ENCODE data around the gene UPK3A. TPM values are rescaled to one million over a fixed set of nuclear protein-coding genes. Genes with fewer than 3 reads are reported as not detected.
A peak's percentile ranks its signal among the peaks of the same experiment; 100 is the strongest.
"Not testable (repeated sequence)": the region's sequence is repeated elsewhere in the genome, so short reads cannot be mapped to it uniquely, and the experiment has no call there.

UPK3A gene
- polyA plus RNA-seq, 10 donors = 0.11 TPM; not detected in 9

DNA sequence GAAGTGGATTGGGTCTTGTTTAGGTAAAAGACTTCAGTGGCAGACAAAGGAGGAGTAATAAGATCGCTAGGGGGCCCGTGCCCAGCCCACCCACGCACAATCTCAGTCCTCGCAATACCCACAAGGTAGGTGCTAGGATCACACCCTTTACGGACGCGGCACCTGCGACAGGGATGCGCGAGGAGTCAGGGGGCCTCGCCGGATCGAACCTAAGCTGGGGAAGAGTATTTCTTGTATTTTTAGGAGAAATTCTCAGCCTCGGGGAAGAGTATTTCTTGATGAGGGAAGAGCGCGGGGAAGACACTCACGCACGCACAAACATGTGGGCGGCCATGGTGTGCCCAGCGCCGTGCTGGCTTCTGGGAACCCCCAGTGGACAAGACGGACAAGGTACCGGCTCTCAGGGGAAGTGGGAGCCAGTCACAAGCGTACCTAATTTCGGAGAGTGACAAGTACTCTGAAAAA lies 24.2 kb downstream of the UPK3A start:
- no peak for DNase-seq

DNA sequence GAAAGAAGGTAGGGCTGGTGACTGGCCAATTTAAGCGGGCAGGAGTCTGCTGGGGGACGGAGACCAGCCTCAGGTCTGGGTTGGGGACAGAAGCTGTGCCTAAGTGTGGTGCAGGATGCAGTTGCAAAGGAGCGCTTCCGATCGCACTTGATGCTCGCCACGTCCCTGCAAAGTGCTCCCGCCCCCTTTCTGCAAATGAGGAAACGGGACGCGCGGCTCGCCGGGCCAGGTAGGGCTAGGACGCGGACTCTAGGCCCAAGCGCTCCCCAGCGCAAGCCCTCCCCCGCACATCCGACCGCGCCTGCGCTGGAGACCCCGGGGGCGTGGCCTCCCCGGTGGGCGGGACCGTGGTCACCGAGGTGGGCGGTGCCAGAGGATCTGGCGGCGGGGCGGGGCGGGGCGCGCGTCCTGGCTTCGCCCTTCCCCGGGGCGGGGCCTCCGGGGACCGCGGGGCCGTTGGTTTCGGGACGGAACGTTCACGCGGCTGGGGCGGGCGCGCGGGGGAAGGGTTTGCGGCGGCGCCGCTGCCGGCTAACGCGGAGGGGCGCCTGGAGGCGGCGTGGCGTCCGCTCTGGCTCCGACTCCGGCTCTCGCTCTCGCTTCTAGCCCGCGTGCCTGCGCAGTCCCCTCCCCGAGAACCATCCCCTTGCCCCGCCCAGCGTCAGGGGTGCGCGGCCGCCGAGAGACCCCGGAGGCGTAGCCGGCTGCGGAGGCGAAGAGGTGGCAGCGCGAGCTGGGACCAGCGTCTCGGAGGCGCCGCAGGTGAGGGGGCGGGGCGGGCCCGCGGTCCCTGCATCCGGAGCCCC lies 24.9 kb downstream of the UPK3A start, which contains the start of gene FAM118A:
Gene FAM118A, plus strand, starts transcription at position 513 of the 806 bp plus-strand sequence. CDS start 12,446 bp downstream, outside the sequence.
- DNase-seq = peak; percentile 94 to 98 (median 97)

DNA sequence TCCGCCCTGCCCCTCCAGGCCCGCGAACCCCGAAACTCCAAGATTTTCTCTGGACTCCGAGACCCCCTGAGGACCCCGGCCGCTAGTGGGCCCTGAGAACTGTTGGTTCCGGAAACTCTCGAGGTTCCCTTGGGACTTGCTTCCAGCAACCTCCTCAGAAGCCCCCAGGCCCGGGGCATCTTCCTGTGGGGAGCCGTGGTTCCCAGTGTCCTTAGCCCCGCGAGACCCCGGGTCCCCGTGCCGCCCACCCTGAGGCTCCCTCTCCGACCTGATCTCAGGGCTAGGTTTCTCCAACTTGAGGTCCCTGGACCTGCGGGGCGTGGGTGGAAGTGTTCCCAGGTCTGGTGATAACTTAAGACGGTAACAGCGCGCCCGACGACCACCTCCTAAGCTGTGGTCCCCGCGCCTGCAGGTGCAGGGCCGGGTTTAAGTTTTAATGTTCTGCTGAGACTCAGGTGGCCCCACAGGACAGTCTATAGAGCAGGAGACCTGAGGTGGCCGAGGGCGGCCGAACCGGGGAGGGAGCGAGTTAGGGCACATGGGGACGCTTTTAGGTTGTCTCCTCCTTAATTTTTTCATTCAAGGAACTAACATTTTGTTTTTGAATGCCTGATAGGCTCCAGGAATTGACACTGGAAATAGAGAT lies 25.7 kb downstream of the UPK3A start:
- no peak for DNase-seq

DNA sequence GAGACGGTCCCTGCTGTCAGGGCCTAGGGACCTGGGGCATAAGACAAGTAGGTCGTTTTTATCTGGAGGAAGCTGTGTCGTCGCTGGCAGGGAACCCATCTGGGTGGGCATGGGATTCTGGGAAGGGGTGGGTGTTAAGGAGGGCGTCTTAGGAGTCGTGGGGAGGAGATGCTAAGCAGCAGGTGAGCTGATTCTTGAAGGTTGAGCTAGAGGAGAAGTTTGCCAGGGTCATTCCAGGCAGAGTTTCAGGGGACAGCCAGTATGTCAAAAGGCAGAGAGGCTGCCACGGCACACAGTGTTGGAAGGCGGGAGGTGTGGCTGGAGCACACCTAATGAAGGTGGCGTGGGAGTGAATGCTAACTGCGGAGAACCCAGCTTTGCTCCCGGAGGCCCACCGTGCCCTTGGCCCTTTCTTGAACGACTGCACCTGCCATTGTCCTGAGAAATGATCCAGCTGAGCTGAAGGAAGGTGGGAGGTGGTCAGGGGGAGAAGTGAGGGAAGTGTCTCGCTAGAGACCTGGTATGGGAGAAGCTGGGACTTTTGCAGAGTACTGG lies 26.3 kb downstream of the UPK3A start:
- DNase-seq = no peak

DNA sequence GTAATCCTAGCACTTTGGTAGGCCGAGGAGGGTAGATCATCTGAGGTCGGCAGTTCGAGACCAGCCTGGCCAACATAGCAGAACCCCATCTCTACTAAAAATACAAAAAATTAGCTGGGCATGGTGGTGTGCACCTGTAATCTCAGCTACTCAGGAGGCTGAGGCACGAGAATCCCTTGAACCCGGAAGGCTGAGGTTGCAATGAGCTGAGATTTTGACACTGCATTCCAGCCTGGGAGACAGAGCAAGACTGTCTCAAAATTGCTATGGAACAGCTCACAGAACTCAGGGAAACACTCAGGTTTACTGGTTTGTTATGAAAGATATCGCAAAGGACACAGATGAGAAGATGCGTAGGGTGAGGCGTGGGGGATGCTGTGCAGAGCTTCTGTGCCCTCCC lies 27.7 kb downstream of the UPK3A start:
- DNase-seq = no peak

DNA sequence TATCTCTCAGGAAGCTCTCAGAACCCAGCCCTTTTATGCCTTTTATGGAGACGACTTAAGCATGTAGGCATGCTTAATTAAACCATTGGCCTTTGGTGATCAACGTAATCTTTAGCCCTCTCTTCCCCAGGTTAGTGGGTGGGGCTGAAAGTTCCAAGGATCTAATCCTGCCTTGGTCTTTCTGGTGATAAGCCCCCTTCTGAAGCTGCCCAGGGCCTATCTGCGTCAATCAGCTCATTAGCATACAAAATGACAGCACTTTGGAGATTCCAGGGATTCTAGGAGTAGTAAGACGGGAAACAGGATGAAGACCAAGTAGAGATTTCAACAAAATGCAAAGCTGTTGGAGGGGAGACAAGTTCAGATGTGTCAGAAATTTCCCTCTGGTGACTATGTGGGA lies 28.1 kb downstream of the UPK3A start:
- no peak for DNase-seq

DNA sequence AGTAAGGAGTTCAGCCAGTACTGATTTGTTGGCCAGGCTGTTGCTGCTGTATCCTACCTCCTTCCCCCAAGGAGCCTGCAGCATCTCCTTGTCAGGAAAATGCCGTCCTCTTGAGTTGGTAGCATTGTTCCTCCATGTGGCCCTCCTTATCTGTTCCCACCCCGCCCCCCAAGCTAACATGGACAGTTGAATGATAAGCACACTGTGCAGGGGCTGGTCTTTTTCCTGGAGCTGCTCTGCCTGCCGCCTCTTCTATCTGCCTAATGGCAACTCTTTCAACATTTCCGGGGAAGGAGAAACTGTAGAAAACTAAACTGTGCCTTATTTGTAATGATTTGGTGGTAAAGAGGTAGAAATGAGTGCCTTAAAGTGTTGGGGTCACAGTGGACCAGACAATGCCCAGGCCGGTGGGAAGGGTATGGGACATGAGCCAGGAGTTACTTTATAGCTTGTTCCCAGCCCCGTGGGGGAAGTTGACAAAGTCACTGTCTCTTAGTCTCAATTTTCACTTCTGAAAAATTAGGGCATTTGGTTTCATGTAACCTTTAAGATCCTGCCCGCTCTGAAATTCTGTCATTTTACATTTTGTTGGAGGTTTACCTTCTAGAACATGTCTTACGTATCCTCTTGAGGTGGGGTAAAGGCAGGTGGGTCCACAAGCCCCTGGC lies 29.4 kb downstream of the UPK3A start:
- DNase-seq = no peak

DNA sequence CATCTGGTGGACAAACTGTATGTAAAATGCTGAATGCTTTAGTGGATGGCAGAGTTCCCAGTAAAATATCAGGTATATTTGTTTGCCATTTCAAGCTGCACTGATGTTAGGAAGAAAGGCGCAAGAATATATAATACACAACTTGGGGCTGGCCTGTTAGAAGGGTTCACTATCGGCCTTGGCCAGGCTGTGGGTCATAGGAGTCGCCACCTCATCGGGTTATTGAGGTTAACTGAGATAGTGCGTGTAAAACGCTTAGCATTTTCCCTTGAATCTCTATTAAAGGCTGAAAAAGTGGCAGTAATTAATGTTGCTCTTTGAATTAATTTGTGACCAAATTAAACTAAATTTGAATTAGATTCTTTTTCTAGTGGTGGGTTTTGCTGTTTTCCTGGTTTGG lies 30.0 kb downstream of the UPK3A start:
- DNase-seq = no peak

DNA sequence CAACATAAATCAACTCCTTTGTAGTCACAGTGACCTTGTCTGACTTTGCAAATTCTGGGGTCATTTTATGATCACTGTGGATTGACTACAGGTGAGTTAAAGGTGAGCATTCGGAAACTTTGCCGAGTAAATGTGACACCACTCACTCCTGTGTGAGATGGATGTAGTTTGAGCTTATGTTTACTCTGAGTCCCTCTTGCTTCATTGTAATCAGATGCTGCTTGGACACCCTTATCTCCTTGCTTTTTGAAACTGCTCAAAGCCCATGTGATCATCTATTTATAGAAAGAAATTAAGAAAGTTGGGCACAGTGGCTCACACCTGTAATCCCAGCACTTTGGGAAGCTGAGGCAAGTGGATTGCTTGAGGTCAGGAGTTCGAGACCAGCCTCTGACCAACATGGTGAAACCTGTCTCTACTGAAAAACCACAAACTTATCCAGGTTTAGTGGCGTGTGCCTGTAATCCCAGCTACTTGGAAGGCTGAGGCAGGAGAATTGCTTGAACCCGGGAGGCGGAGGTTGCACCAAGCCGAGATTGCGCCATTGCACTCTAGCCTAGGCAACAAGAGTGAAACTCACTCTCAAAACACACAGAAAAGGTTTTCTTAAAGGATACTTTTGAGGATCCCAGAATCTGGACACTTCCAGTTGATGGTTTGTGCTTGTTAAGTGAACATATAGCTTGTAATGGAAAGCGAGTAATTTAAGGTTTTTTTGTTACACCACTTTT lies 32.2 kb downstream of the UPK3A start:
- no peak for DNase-seq

DNA sequence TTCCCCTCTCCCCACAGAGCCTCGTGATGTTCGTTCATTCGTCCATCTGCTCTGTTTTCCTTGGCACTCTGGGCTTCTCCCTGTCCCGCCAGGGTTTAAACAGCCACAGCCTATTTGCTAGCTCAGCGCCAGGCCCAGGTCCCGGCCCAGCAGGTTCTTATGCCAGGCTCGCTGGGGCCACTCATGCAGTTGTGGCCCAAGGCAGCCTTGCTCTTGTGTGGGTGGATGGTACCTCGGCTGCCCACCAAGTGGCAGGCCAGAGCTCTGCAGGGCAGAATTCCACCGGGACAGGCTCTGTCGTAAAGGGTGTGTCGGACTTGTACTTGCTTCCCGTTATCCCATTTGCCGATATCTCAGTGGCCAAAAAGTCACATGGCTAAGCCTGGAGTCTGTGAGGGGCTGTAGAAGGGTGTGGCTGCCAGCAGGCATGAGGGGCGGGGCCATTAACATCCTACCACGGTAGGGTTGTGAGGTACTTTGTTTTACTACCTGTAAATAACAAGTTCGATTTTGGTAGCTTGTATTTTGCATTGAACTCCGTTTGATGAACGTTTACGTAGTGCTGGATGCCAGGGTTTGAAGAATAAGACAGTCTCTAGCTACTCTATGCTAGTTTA lies 32.9 kb downstream of the UPK3A start:
- DNase-seq = peak in 1 of 3 donors; percentile 38

DNA sequence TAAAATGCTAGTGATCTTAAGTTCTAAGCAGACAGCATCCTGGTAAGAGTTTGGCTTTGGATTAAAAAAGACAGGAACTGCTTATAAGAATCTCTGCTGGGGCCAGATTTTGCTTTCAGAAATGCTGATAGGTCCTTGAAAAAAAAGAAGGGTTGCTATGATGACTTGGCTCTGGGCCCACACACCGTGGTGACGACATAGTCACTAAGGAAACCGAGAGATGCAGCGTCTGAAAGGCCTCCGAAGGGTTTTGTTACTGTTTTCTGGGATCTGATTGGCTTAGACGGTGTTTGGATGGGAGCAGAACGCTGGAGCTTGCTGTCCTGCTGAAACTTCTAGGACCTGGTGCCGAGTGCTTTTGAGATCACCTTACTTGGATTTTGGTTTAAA lies 33.4 kb downstream of the UPK3A start:
- peak; percentile 83 to 87 (median 87) for DNase-seq

DNA sequence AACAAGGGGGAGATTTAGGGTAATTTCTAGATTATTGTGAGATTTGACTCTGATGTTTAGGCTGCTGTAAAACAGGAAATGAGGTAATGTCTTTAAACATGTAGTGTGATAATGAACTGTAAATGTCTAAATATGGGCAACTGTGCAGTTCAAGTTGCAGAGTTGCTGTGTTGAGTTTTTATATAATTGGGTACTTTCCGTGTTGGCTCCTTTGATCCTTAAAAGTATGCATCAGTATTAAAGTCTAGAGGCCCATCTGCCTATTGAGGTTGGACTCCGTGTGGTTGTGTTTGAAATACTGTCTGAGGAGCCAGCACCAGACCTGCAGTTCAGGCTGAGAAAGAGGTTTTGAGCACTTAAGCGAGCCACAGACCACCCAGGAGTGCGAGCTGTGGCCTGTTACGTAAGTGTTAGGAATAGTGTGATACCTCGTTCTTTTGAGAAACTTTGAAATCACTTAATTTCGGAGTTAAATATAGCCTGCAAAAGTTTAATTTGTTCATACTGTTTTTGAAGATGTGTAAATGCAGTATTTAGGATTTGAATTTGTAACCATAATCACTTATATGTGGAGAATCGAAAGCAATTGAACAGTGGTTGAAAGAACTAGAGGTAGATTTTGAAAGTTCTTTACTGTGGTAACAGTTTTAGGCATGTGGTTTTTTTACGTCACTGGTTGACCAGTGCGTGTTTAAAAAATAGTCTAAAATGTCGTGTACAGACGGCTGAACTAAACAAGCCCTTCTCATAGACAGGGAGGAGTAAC lies 34.0 kb downstream of the UPK3A start:
- no peak for DNase-seq

DNA sequence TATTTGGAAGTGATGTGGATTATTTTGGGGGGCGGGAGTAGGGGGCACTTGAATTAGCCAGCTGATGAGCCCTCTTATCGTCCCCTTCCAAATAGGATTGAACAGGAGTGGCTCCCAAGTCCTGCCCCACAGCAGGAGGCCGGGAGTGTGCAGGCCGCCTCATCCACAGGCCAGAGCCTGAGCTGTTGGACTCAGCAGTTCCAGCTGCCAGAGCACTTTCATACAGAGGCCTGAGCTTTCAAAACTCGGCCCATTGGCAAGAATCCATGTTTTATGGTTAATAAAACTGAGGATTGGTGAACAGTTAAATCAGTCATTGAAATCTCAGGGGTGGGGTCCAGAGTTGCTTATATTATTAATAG lies 34.6 kb downstream of the UPK3A start:
- DNase-seq = peak in 2 of 3 donors; percentile 61 to 76

DNA sequence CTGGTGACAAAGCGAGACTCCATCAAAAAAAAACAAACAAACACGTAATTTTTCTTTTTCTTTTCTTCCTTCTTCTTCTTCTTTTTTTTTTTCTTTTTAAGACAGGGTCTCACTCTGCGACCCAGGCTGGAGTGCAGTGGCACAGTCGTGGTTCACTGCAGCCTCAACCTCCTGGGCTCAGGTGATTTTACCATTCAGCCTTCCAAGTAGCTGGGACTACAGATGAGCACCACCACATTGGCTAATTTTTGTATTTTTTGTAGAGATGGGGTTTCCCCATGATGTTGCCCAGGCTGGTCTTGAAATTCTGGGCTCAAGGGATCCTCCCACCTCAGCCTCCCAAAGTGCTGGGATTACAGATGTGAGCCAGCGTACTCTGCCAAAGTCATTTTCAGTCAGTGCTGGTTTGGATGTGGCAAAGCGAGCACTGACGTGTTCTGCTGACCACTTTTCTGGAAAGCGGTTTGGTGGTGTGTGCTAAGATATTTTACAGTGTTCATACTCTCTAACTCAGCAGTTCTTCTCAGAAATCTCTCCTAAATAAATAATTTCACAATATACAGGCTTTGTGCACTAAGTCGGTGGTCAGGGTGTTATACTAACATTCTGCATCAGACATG lies 35.7 kb downstream of the UPK3A start:
- no peak for DNase-seq

DNA sequence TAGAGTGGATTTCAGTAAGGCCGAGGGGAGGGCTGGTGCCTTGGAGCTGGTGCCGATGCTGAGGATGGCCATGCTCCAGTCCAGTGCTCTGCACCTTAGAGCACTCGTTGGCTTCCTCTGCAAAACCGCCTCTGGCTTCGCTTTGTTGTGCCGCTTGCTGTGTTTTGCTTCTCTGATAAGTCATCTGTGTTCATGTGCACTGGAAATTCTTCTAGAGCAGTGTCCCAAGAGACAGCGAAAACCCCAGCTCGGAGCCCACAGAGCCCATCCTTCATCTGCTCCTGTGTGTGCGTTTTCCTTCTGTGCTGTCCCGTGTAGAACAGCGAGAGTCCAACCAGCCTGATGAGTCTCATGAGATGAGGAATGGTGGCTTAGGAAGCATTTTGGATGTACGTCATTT lies 37.1 kb downstream of the UPK3A start:
- no peak for DNase-seq

DNA sequence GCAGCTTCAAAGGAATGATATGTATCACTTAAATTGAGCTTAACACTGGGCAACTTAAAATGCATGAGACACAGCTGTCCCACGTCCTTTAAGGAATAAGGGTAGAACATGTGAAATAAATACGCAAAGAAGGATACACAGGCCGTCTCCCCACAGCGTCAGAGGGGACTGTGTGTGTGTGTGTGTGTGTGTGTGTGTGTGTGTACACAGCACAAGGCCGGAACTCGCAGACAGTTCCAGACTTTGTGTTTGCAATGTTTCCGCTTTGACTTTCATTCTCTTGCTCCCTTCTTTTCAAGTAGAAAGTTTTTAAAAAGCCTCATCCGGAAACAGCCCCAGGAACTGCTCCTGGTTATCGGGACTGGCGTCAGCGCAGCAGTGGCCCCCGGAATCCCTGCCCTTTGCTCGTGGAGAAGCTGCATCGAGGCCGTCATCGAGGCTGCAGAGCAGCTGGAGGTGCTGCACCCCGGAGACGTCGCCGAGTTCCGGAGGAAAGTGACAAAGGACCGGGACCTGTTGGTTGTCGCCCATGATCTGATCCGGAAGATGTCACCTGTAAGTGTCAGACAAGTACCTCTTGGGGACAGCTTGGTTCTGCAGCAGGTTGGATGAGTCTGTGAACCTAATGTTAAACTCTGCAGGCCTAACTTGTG lies 38.2 kb downstream of the UPK3A start:
- DNase-seq = no peak

DNA sequence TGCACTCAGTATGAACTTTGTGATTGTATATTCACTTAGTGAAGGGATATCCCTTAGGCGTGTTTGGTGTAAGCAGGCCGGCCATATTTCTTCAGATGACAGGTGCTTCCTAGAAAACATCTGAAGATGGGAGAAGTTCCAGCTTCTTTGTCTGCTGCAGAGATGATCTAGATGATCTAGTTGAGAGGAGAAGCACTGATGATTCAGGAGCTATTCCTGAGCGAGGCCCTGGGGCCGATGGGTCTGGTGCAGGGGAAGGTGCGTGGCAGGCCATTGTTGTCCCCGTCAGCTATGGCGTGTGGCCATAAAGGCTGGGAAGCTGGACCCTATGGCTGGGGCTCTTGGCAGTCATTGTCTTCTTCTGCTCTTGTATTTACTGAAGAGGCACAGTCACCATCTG lies 38.9 kb downstream of the UPK3A start:
- no peak for DNase-seq

DNA sequence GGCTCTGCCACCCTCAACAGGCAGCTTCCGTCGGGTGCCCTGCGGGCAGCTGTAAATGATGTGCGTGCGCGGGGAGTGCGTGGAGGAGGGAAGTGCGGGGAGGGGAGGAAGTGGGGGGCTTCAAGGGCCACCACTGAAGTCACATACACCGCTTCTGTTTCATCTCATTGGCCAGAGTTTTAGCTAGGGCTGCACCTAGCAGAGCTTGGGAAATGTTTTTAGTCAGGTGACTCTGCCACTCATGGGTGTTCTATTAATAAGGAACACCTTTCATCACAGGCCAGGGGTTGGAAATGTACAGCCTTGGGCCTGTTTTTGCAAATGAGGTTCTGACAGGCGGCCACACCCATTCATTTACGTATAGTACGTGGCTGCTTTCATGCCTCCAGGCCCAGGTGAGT lies 39.6 kb downstream of the UPK3A start:
- no peak for DNase-seq

DNA sequence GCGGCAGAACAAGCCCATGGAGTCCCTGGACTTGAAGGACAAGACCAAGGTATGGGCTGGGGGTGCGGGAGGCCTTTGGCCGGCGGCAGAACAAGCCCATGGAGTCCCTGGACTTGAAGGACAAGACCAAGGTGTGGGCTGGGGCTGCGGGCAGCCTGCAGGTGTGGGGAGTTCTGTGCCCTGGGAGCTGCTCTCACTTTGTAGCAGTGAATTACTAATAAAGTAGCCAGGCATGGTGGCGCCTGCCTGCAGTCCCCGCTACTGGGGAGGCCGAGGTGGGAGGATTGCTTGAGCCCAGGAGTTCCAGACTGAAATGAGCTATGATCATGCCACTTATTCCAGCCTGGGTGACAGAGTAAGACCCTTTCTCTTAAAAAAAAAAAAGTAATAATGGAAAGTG lies 43.5 kb downstream of the UPK3A start:
- DNase-seq = not testable (repeated sequence)
